ENCODE measurements around the gene DPEP1.
"Not testable (repeated sequence)": the region's sequence is repeated elsewhere in the genome, so short reads cannot be mapped to it uniquely, and the experiment has no call there.

Gene DPEP1

DNA sequence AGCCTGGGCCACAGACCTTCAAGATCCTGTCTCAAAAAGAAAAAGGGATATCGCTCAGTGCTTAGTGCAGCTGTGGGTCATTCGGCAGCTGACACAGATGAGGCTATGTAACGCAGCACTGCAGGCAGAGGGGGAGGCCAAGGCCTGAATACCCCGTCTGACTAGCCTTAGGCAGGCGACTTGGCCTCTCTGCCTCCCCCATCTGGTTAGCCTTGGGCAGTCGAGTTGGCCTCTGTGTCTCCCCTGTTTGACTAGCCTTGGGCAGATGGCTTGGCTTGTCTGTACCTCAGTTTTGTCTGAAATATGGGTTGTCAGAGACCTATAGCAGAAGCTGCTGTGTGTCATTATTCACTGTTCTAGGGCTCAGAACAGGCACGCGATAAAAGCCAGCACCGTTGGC, 54.2 kb downstream of the DPEP1 start:
- Histone ChIP-seq H3K9me3 (ENCODE audit: control insufficient read depth, insufficient read depth, low read length) (no peaks in the 10 kb centered on the region), H3K27ac (ENCODE audit: low read length) (no peak overlapping the region), H3K36me3 (ENCODE audit: control insufficient read depth, insufficient read depth, low read length) (no peaks in the 10 kb centered on the region), H3K4me3 (ENCODE audit: low read length) (no peak overlapping the region), H3K4me1 (ENCODE audit: control insufficient read depth, insufficient read depth, low read length) (no peaks in the 10 kb centered on the region), H3K27me3 (ENCODE audit: control insufficient read depth, insufficient read depth, low read length) (no peaks in the 10 kb centered on the region)
- no peak for DNase-seq (ENCODE audit: low read depth, low spot score)
- WGBS (ENCODE audit: insufficient coverage, insufficient read length), result no CpG with 5 or more reads among the region's 9 CpGs

DNA sequence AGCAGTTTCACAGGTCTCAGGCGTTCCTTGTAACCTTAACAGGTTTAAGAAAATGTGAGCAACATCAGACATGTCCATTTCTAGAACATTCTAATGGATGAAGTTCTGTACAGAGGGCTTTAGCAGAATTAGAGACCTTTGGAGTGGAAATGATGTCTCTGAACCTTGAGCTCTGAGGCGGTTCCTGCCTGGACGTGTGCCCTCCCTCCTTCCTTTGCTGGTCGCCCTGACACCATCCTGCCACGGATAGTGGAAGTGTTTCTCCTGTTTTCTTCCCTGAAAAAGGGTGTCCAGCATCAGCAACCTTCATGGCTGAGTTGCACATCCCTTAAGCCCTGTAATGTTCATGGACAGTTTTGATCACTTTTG, 55.3 kb downstream of the DPEP1 start:
- no peak overlapping the region for H3K4me3 ChIP-seq (ENCODE audit: low read length)
- no peaks in the 10 kb centered on the region for H3K9me3 ChIP-seq (ENCODE audit: control insufficient read depth, insufficient read depth, low read length)
- DNase-seq (ENCODE audit: low read depth, low spot score), result no peak
- WGBS (ENCODE audit: insufficient coverage, insufficient read length), result no CpG with 5 or more reads among the region's 5 CpGs
- H3K36me3 ChIP-seq (ENCODE audit: control insufficient read depth, insufficient read depth, low read length), result no peaks in the 10 kb centered on the region
- H3K4me1 ChIP-seq (ENCODE audit: control insufficient read depth, insufficient read depth, low read length), result no peaks in the 10 kb centered on the region
- no peak overlapping the region for H3K27ac ChIP-seq (ENCODE audit: low read length)
- no peaks in the 10 kb centered on the region for H3K27me3 ChIP-seq (ENCODE audit: control insufficient read depth, insufficient read depth, low read length)

DNA sequence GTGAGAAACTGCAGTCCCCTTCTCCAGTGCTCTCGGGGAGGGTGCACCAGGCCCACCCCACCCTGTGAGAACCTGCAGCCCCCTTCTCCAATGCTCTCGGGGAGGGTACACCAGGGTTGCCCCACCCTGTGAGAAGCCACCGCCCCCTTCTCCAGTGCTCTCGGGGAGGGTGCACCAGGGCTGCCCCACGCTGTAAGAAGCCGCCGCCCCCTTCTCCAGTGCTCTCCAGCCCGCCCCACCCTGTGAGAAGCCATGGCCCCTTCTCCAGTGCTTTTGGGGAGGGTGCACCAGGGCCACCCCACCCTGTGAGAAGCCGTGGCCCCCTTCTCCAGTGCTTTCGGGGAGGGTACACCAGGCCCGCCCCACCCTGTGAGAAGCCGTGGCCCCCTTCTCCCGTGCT, 56.3 kb downstream of the DPEP1 start:
- Histone ChIP-seq H3K27ac (ENCODE audit: low read length) (no peak overlapping the region), H3K9me3 (ENCODE audit: control insufficient read depth, insufficient read depth, low read length) (no peaks in the 10 kb centered on the region), H3K4me1 (ENCODE audit: control insufficient read depth, insufficient read depth, low read length) (no peaks in the 10 kb centered on the region), H3K4me3 (ENCODE audit: low read length) (no peak overlapping the region), H3K27me3 (ENCODE audit: control insufficient read depth, insufficient read depth, low read length) (no peaks in the 10 kb centered on the region), H3K36me3 (ENCODE audit: control insufficient read depth, insufficient read depth, low read length) (no peaks in the 10 kb centered on the region)
- no CpG with 5 or more reads among the region's 13 CpGs for WGBS (ENCODE audit: insufficient coverage, insufficient read length)
- DNase-seq (ENCODE audit: low read depth, low spot score), result no peak

DNA sequence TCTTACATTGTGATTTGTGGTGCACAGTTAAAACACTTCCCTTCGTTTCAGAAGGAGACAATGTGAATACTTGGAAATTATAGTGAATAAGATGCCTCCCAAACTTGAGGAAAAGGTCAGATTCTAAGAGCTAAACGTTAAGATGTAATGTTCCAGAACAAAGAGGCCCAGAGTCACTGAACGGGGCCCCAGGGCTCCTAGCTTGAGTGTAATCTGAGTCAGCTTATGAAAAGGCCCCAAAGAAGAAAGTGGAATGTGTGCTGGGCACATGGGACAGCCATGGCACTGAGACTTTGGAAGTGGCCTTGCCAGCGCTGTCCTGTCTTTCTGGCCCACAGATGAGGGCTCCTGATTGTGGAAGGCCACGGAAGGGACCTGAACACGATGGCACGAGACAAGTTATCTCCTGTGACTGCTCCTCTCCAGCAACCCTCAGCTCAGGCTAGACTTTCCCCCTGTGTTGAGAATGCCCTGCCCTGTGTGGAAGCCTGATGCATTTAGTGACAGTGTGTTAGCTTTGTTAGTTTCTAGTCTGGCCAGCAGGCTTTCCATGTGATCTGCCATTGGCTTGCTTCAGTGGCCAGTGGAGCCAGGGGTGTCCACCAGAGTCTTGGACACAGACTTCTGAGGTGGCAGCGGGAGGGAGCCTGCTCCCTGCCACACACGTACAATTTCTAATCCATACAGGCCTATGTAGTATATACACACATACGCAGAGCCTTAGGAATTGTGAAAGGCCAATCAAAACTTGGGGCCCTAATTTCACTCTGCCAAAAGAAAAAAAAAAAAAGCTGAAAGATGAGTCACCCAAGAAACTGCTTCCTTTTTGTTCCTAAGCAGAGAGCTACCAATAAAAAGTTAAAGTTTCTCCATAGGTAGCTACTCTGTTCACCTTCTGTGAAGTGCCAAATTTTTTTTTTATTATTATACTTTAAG, 57.3 kb downstream of the DPEP1 start:
- no peaks in the 10 kb centered on the region for H3K4me1 ChIP-seq (ENCODE audit: control insufficient read depth, insufficient read depth, low read length)
- no peak overlapping the region for H3K27ac ChIP-seq (ENCODE audit: low read length)
- no CpG with 5 or more reads among the region's 10 CpGs for WGBS (ENCODE audit: insufficient coverage, insufficient read length)
- H3K4me3 ChIP-seq (ENCODE audit: low read length), result no peak overlapping the region
- no peaks in the 10 kb centered on the region for H3K36me3 ChIP-seq (ENCODE audit: control insufficient read depth, insufficient read depth, low read length)
- H3K9me3 ChIP-seq (ENCODE audit: control insufficient read depth, insufficient read depth, low read length), result no peaks in the 10 kb centered on the region
- DNase-seq (ENCODE audit: low read depth, low spot score), result no peak
- no peaks in the 10 kb centered on the region for H3K27me3 ChIP-seq (ENCODE audit: control insufficient read depth, insufficient read depth, low read length)

DNA sequence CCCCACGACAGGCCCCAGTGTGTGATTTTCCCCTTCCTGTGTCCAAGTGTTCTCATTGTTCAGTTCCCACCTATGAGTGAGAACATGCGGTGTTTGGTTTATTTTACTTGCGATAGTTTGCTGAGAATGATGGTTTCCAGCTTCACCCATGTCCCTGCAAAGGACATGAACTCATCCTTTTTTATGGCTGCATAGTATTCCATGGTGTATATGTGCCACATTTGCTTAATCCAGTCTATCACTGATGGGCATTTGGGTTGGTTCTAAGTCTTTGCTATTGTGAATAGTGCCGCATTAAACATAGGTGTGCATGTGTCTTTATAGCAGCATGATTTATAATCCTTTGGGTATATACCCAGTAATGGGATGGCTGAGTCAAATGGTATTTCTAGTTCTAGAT, 58.1 kb downstream of the DPEP1 start:
- not testable (repeated sequence) for H3K27me3 ChIP-seq (ENCODE audit: control insufficient read depth, insufficient read depth, low read length); H3K4me3 ChIP-seq (ENCODE audit: low read length); DNase-seq (ENCODE audit: low read depth, low spot score); H3K4me1 ChIP-seq (ENCODE audit: control insufficient read depth, insufficient read depth, low read length); H3K36me3 ChIP-seq (ENCODE audit: control insufficient read depth, insufficient read depth, low read length); H3K27ac ChIP-seq (ENCODE audit: low read length); H3K9me3 ChIP-seq (ENCODE audit: control insufficient read depth, insufficient read depth, low read length)
- WGBS (ENCODE audit: insufficient coverage, insufficient read length), result no CpG with 5 or more reads among the region's 4 CpGs

DNA sequence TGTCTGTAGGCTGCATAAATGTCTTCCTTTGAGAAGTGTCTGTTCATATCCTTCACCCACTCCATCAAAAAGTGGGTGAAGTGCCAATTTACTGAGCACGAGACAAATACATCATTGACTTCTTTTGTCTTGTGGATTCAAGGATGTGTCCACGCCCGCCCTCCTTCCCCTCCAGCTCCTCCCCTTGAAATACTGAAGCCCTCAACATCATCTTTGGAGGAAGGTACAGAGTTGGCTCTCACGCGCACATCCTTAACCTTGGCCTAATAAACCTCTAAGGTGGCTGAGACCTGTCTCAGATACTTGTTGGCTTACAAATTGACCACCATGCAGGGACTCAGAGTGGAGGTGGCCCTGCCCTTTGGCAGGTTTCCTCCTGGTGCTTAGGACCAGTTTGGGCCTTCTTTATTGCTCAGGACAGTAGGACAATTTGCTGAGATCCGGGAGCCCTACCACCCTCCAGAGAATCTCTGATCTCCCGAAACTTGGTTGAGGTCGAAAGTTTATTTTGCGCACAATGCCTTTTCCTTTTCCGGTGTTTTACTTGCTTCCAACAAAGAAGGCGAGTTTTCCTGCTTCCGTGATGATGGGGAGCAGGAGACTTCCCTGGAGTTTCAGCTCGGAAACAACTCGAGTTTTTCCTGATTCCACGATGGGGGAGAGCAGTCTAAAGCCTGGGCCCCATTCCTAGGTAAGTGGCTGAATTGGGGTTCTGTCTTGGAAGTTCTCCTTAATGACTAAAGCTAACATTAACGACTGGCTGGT, 58.9 kb downstream of the DPEP1 start:
- no CpG with 5 or more reads among the region's 16 CpGs for WGBS (ENCODE audit: insufficient coverage, insufficient read length)
- Histone ChIP-seq H3K4me3 (ENCODE audit: low read length) (no peak overlapping the region), H3K27ac (ENCODE audit: low read length) (no peak overlapping the region), H3K4me1 (ENCODE audit: control insufficient read depth, insufficient read depth, low read length) (no peaks in the 10 kb centered on the region), H3K9me3 (ENCODE audit: control insufficient read depth, insufficient read depth, low read length) (no peaks in the 10 kb centered on the region), H3K36me3 (ENCODE audit: control insufficient read depth, insufficient read depth, low read length) (no peaks in the 10 kb centered on the region), H3K27me3 (ENCODE audit: control insufficient read depth, insufficient read depth, low read length) (no peaks in the 10 kb centered on the region)
- no peak for DNase-seq (ENCODE audit: low read depth, low spot score)

DNA sequence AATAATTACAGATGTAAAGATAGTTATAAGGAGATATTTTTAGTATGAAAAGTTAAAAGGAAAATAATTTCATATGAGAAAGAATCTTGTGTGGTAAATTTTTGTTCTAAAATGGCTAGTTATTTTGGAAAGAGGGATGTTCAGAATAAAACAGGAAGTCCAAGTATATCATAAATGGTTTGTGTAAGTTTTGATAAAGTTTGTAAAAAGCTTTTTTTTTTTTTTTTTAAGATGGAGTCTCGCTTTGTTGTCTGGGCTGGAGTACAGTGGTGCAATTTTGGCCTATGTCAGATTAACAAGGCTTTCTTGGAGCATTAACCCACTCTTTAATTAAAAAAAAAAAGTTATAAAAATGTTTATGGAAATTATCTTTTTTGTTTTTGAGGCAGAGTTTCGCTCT, 64.8 kb downstream of the DPEP1 start:
- no CpG with 5 or more reads among the region's 2 CpGs for WGBS (ENCODE audit: insufficient coverage, insufficient read length)
- no peaks in the 10 kb centered on the region; the same call in 1 of the 2 replicates for H3K9me3 ChIP-seq (ENCODE audit: control insufficient read depth, insufficient read depth, low read length)
- H3K36me3 ChIP-seq (ENCODE audit: control insufficient read depth, insufficient read depth, low read length), result no peaks in the 10 kb centered on the region
- no peaks in the 10 kb centered on the region for H3K27me3 ChIP-seq (ENCODE audit: control insufficient read depth, insufficient read depth, low read length)
- no peaks in the 10 kb centered on the region for H3K4me1 ChIP-seq (ENCODE audit: control insufficient read depth, insufficient read depth, low read length)
- no peak overlapping the region for H3K4me3 ChIP-seq (ENCODE audit: low read length)
- no peak overlapping the region for H3K27ac ChIP-seq (ENCODE audit: low read length)
- no peak for DNase-seq (ENCODE audit: low read depth, low spot score)

DNA sequence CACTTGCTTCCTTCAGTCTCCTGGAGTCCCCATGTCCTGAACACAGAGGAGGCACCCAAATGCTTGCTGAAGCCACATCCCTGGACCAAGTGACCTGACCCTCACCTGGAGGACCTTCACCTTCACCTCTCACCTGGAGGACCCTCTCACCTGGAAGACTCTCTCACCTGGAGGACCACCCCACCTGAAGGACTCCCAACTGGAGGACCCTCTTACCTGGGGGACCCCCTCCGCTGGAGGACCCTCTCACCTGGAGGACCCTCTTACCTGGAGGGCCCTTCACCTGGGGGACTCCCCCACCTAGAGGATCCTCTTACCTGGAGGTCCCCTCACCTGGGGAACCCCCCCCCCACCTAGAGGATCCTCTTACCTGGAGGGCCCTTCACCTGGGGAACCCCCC, 72.5 kb downstream of the DPEP1 start:
- no peak overlapping the region for H3K27ac ChIP-seq (ENCODE audit: low read length)
- peaks cover 8% of the 10 kb centered on the region for H3K36me3 ChIP-seq (ENCODE audit: control insufficient read depth, insufficient read depth, low read length)
- no CpG with 5 or more reads among the region's 1 CpG for WGBS (ENCODE audit: insufficient coverage, insufficient read length)
- no peak overlapping the region for H3K4me3 ChIP-seq (ENCODE audit: low read length)
- no peaks in the 10 kb centered on the region; the same call in 1 of the 2 replicates for H3K9me3 ChIP-seq (ENCODE audit: control insufficient read depth, insufficient read depth, low read length)
- DNase-seq (ENCODE audit: low read depth, low spot score), result no peak
- peaks cover 7% of the 10 kb centered on the region for H3K4me1 ChIP-seq (ENCODE audit: control insufficient read depth, insufficient read depth, low read length)
- H3K27me3 ChIP-seq (ENCODE audit: control insufficient read depth, insufficient read depth, low read length), result no peaks in the 10 kb centered on the region

DNA sequence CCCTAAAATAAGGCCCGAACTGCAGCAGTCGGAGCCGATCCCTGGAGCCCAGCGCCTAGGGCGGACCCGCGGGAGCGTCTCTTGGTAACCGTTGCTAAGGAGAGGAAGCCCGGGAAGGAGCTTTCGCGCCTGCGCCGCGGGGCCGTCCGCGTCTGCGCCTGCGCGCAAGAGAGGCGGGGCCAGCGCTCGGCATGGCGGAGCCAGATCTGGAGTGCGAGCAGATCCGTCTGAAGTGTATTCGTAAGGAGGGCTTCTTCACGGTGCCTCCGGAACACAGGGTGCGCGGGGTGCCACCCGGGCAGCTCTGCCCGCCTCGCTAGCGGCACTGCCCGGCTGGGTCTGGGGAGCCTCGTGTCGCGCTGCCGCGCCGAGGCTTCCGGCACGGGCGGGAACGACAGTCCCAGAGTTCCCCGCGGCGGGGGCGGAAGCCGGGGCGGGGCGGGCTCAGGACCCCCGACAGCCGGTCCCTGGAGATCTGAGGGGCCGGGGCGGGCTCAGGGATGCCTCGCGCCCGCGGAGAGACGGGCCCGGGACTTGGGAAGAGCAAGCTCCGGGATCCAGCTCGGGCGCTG, 73.2 kb downstream of the DPEP1 start, which contains the start of gene CDK10:
CDK10 (plus strand) TSS at position 170 of the 572 bp plus-strand sequence; CDS start at position 192, 22 bp downstream.
- peak within 1 kb of the TSS; percentile 85 for H3K4me3 ChIP-seq (ENCODE audit: low read length)
- no peaks in the 10 kb centered on the region for H3K27me3 ChIP-seq (ENCODE audit: control insufficient read depth, insufficient read depth, low read length)
- peaks cover 7% of the 10 kb centered on the region for H3K4me1 ChIP-seq (ENCODE audit: control insufficient read depth, insufficient read depth, low read length)
- no peak within 1 kb of the TSS for H3K27ac ChIP-seq (ENCODE audit: low read length)
- no CpG with 5 or more reads among the region's 67 CpGs for WGBS (ENCODE audit: insufficient coverage, insufficient read length)
- peaks cover 13% of the 10 kb centered on the region for H3K36me3 ChIP-seq (ENCODE audit: control insufficient read depth, insufficient read depth, low read length)
- peak; percentile 81 for DNase-seq (ENCODE audit: low read depth, low spot score)
- H3K9me3 ChIP-seq (ENCODE audit: control insufficient read depth, insufficient read depth, low read length), result no peaks in the 10 kb centered on the region; the same call in 1 of the 2 replicates

Data from iPS DF 6.9 (cell line).